Tibial nerve (tissue), 4 donors: ENCODE data around the gene B4GALT2. TPM values are rescaled to one million over a fixed set of nuclear protein-coding genes. Genes with fewer than 3 reads are reported as not detected.

Source experiments
- DNase-seq, 2 donors: peaks; one replicate each; pipeline ENCODE4 v3.0.0-alpha.2; 2019; ENCODE audit warnings: low spot score in 2 of 2
- H3K27ac ChIP-seq, 4 donors: fragments of 200-600 bp; sonication (generic) in 3 of 4; one replicate each; pipeline ENCODE4 v1.5.1; 2017 to 2019; ENCODE audit warnings: mild to moderate bottlenecking in 1 of 4
- H3K27me3 ChIP-seq, 2 donors: fragments of 200-600 bp; sonication (generic) in 1 of 2; one replicate each; pipeline versions ENCODE4 v1.5.1 to v1.6.0; 2017 to 2019
- H3K36me3 ChIP-seq, 3 donors: fragments of 200-600 bp; sonication (generic); one replicate each; pipeline ENCODE4 v1.5.1; 2018 to 2019
- H3K4me1 ChIP-seq, 4 donors: fragments of 200-600 bp; sonication (generic) in 3 of 4; one replicate each; pipeline ENCODE4 v1.5.1; 2017 to 2019
- H3K4me3 ChIP-seq, 4 donors: fragments of 200-600 bp; sonication (generic) in 3 of 4; one replicate each; pipeline ENCODE4 v1.5.1; 2017 to 2019; ENCODE audit warnings: mild to moderate bottlenecking in 1 of 4, moderate library complexity in 1 of 4
- H3K9me3 ChIP-seq, 4 donors: fragments of 200-600 bp; sonication (generic) in 3 of 4; one replicate each; pipeline ENCODE4 v1.5.1; 2017 to 2019
- CTCF ChIP-seq, 5 experiments: fragments of 200-600 bp in 3 of 5; fragments of 450-650 bp in 2 of 5; sonication (generic) in 3 of 5; IDR thresholded peaks; one replicate each; pipeline ENCODE4 v1.5.1; 2016 to 2019; ENCODE audit warnings: antibody characterized with exemption in 5 of 5, mild to moderate bottlenecking in 3 of 5, moderate library complexity in 2 of 5
- EP300 ChIP-seq, 2 donors: sonication (generic); formaldehyde crosslinking; IDR thresholded peaks; one replicate each; pipeline ENCODE4 v1.6.1; 2017; ENCODE audit warnings: antibody characterized with exemption in 2 of 2, mild to moderate bottlenecking in 1 of 2
- POLR2A ChIP-seq, 2 donors: fragments of 450-650 bp; IDR thresholded peaks; one replicate each; pipeline ENCODE4 v1.6.1; 2017; ENCODE audit warnings: antibody characterized with exemption in 2 of 2, mild to moderate bottlenecking in 2 of 2, moderate library complexity in 2 of 2
- WGBS, 2 donors: methylation state at CpG; one replicate each; pipeline ENCODE4 v1.1.5; 2018; 5-methylcytosine and 5-hydroxymethylcytosine counted together
- total RNA-seq, 4 donors: library from RNA; depleted of rRNA; stranded (reverse); fragments of >200 nt; gene quantifications; one replicate each; pipeline ENCODE4 v1.1.0, GENCODE V29; 2016

The B4GALT2 gene
- total RNA-seq, 4 donors from 2014 or later: 15.5 to 49.8 (median 21.1) TPM

GRCh38 chr1:43951021-43951985 lies 27.7 kb upstream of the B4GALT2 start:
- TF ChIP-seq CTCF (IDR thresholded peaks at IDR 0.05) (no peak), POLR2A (IDR thresholded peaks at IDR 0.05) (no peak), EP300 (IDR thresholded peaks at IDR 0.05) (no peak)
- H3K4me1 ChIP-seq: peaks cover 0 to 41% (median 17%) of the 10 kb centered on the region in 4 donors
- no peak overlapping the region for H3K27ac ChIP-seq
- DNase-seq: no peak
- WGBS, 2 donors: 93 to 94% methylated on average over 4 of the region's 4 CpGs
- H3K36me3 ChIP-seq: peaks cover 0 to 26% (median 5%) of the 10 kb centered on the region in 3 donors
- no peaks in the 10 kb centered on the region for H3K9me3 ChIP-seq
- H3K27me3 ChIP-seq: no peaks in the 10 kb centered on the region
- no peak overlapping the region for H3K4me3 ChIP-seq

- TF ChIP-seq EP300 (IDR thresholded peaks at IDR 0.05): no peak
- no peak for TF ChIP-seq POLR2A (IDR thresholded peaks at IDR 0.05)
- no peak for TF ChIP-seq CTCF (IDR thresholded peaks at IDR 0.05)
- 57 to 72% methylated on average over 8 of the region's 8 CpGs for WGBS, 2 donors
- H3K27ac ChIP-seq: no peak overlapping the region
- H3K27me3 ChIP-seq: no peaks in the 10 kb centered on the region
- peaks cover 0 to 42% (median 11%) of the 10 kb centered on the region in 3 donors for H3K36me3 ChIP-seq
- no peak for DNase-seq
- no peak overlapping the region for H3K4me3 ChIP-seq
- H3K4me1 ChIP-seq: peaks cover 0 to 33% (median 11%) of the 10 kb centered on the region in 4 donors
- H3K9me3 ChIP-seq: no peaks in the 10 kb centered on the region
These were observed 26.2 kb upstream of the B4GALT2 start for GRCh38 chr1:43952731-43953346.

GRCh38 chr1:43953361-43953760 lies 25.6 kb upstream of the B4GALT2 start:
- no peaks in the 10 kb centered on the region for H3K9me3 ChIP-seq
- H3K27ac ChIP-seq: no peak overlapping the region
- no peak overlapping the region for H3K4me3 ChIP-seq
- 65 to 72% methylated on average over 3 of the region's 3 CpGs for WGBS, 2 donors
- peaks cover 0 to 30% (median 5%) of the 10 kb centered on the region in 4 donors for H3K4me1 ChIP-seq
- no peaks in the 10 kb centered on the region for H3K27me3 ChIP-seq
- DNase-seq: no peak
- H3K36me3 ChIP-seq: peaks cover 0 to 47% (median 14%) of the 10 kb centered on the region in 3 donors
- no peak for TF ChIP-seq POLR2A (IDR thresholded peaks at IDR 0.05)
- TF ChIP-seq EP300 (IDR thresholded peaks at IDR 0.05): no peak
- TF ChIP-seq CTCF (IDR thresholded peaks at IDR 0.05): no peak

GRCh38 chr1:43954036-43954435 lies 25.0 kb upstream of the B4GALT2 start:
- Histone ChIP-seq H3K9me3 (no peaks in the 10 kb centered on the region), H3K4me3 (no peak overlapping the region), H3K36me3 (peaks cover 0 to 54% (median 14%) of the 10 kb centered on the region in 3 donors), H3K27ac (no peak overlapping the region), H3K4me1 (peaks cover 0 to 28% (median under 1%) of the 10 kb centered on the region in 4 donors), H3K27me3 (no peaks in the 10 kb centered on the region)
- TF ChIP-seq CTCF (IDR thresholded peaks at IDR 0.05) (no peak), EP300 (IDR thresholded peaks at IDR 0.05) (no peak), POLR2A (IDR thresholded peaks at IDR 0.05) (no peak)
- 62 to 72% methylated on average over 4 to 5 of the region's 5 CpGs for WGBS, 2 donors
- DNase-seq: no peak

- Histone ChIP-seq H3K36me3 (peaks cover 0 to 55% (median 9%) of the 10 kb centered on the region in 3 donors), H3K27me3 (no peaks in the 10 kb centered on the region), H3K4me3 (no peak overlapping the region), H3K27ac (no peak overlapping the region), H3K4me1 (peaks cover 0 to 19% (median 0%) of the 10 kb centered on the region in 4 donors), H3K9me3 (no peaks in the 10 kb centered on the region)
- TF ChIP-seq CTCF (IDR thresholded peaks at IDR 0.05) (no peak), EP300 (IDR thresholded peaks at IDR 0.05) (no peak), POLR2A (IDR thresholded peaks at IDR 0.05) (no peak)
- DNase-seq: no peak
- 95 to 96% methylated on average over 8 of the region's 8 CpGs for WGBS, 2 donors
These were observed 22.8 kb upstream of the B4GALT2 start for GRCh38 chr1:43956234-43956633.
